ENCODE results near the gene TM9SF4. TPM values are rescaled to one million over a fixed set of nuclear protein-coding genes. Genes with fewer than 3 reads are reported as not detected.
A peak's percentile ranks its signal among the peaks of the same experiment; 100 is the strongest.

Gene TM9SF4
- total RNA-seq, 1 donor from 2014 or later = 33.5 TPM

DNA sequence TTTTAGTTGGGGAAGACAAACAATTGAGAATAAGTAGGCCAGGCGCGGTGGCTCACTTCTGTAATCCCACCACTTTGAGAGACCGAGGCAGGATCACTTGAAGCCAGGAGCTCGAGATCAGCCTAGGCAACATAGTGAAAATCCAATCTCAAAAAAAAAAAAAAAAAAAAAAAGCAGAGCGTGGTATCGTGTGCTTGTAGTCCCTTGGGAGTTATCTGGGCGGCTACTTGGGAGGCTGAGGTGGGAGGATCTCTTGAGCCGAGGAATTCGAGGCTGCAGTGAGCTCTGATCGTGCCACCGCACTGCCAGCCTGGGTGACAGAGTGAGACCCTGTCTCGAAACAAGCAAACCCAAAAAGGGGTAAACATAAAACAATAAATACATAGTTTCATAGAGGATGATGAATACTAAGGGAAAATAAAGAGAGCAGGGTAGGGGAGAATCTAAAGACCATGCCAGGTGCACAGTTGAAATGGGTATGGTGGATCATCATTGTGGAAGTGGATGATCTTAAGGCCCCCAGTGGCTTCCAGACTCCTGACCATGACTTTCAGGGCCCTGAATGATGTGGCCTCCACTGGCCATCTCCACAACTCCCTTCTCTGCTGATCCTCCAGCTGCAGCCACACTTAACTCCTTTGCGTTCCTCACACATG, 99.1 kb downstream of the TM9SF4 start:
- DNase-seq = no peak

DNA sequence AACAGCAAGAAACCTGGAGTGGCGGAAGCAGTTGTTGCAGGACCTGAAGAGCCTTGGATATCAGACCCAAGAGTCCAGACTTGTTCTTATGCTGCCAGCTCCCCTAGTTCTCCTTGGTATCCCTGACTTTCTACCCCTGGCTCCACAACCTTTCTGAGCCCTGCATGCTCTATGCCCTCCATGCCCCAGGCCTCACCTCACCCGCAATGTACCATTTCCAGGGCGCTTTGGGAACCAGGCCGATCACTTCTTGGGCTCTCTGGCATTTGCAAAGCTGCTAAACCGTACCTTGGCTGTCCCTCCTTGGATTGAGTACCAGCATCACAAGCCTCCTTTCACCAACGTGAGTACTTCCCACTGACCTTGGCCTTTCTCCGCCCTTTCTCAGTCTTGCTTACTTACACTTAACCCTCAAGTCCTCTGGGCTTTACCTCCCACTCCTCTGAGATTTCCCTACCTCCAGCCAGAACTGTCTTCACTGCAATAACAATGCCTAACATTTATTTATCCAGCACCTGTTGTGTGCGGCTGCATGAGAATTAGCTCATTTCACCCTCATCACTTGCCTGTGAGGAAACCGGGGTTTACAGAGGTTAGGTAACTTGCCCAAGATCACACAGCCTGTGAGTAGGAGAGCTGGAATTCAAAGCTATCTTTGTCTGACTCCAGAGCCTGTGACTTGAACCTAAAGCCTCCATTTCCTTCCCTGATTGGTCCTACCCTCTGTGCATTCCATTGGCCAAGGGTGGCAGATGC, 100.5 kb downstream of the TM9SF4 start:
- peak; percentile 20 for DNase-seq

DNA sequence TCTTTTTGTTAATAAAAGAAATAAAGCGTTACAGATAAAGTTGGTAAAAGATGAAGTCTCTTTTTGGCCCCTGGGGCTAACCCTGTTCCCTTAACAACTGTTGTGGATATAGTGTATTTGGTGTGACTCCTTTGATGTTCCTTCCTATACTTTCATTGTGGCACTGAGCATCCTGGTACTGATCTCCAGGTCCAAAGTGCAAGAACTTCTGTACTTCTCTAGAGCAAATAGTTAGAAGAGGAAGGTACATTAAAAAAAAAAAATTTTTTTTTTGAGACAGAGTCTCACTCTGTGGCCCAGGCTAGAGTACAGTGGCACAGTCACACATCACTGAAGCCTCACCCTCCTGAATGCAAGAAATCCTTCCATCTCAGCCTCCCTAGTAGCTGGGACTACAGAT, 104.4 kb downstream of the TM9SF4 start:
- DNase-seq = no peak

DNA sequence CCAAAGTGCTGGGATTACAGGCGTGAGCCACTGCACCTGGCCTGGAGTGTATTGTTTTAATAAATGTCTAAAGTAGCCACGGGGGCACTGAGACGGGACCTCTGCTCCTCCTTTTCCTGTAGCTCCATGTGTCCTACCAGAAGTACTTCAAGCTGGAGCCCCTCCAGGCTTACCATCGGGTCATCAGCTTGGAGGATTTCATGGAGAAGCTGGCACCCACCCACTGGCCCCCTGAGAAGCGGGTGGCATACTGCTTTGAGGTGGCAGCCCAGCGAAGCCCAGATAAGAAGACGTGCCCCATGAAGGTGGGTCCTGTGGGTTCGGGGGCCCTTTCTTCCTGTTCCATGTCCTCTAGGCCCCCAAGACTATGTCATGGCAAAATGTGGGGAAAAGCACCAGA, 105.6 kb downstream of the TM9SF4 start:
- DNase-seq = no peak

DNA sequence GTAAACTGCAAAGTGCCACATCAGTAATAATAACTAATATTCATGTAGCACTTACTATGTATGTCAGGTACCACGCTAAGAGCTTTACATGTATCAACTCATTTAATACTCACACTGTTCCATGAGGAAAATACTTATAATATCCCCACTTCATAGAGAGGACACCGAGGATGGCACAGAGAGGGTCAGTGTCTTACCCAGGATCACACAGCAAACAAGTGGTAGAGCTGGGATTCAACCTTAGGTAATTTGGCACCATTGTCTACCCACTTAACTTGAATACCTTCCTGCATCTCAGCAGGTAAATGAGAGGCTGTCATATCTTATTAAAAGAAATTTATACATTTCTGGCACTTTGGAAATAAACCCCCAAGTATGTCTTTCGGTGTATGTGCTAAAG, 106.2 kb downstream of the TM9SF4 start:
- DNase-seq = no peak

DNA sequence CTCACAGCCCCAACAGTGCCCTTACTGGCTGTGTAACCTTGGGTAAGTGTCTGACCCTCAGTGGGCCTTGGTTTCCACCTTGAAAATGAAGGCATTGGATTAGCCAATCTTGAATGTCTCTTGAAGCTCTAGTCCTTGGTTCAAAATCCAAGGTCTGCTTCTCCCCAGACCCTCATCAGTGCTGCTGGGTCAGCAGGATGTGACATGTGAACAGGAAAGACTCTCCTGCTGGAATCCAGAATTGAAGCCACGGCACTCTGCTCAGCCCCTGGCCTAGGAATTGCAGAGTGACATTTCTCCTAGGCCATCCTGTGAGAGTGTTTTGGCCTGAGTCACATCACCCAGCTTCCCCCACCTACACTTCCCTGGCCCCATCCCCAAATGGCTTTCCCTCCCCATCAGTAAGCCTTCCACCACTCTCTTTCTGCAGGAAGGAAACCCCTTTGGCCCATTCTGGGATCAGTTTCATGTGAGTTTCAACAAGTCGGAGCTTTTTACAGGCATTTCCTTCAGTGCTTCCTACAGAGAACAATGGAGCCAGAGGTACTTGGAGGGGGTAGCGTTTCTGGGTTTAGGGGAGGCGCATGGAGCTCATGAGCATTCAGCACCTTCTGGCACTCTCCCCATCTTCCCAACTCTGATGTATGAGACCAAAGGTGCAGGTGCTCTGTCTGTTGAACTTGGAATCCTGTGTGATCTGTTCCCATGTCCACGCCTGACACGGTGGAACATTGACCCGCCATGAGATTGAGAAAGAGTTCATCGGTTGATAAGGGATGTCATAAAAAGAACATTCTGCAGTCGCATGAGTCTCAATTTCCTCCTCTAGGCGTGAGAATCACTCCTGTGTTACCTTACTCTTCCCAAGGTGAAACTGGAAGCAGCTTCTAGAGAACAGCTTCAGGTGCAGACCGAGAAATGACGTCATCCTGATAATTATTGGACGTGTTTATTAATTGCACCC, 106.9 kb downstream of the TM9SF4 start:
- peak; percentile 69 for DNase-seq

Other genes with a start within 250 kb of the TM9SF4 start
- gene DUSP15, start 239.2 kb upstream of the TM9SF4 start, total RNA-seq = 0.14 and 0.34 TPM in 2 replicates
- gene TTLL9, start 239.1 kb upstream of the TM9SF4 start, total RNA-seq = 0.14 TPM in 1 of 2 replicates, not detected in the other
- gene PDRG1, start 157.7 kb upstream of the TM9SF4 start, total RNA-seq = 4.4 and 5.2 TPM in 2 replicates
- gene XKR7, start 141.6 kb upstream of the TM9SF4 start, total RNA-seq = under 0.01 TPM in 1 of 2 replicates, not detected in the other
- 31.1 and 35.5 TPM in 2 replicates for gene CCM2L, start 99.3 kb upstream of the TM9SF4 start, total RNA-seq
- not detected in 2 replicates for gene HCK, start 57.5 kb upstream of the TM9SF4 start, total RNA-seq
- gene PLAGL2, start 98.0 kb downstream of the TM9SF4 start, total RNA-seq = 2.6 and 4.1 TPM in 2 replicates
- 35.2 and 49.7 TPM in 2 replicates for gene POFUT1, start 98.2 kb downstream of the TM9SF4 start, total RNA-seq
- gene KIF3B, start 167.9 kb downstream of the TM9SF4 start, total RNA-seq = 24.0 and 34.0 TPM in 2 replicates
- gene ASXL1, start 248.6 kb downstream of the TM9SF4 start, total RNA-seq = 53.4 and 62.1 TPM in 2 replicates

Data from dermis blood vessel endothelial cell (primary cell).